Ramos (cell line): ENCODE results near the gene LAMTOR5.
"Not testable (repeated sequence)": the region's sequence is repeated elsewhere in the genome, so short reads cannot be mapped to it uniquely, and the experiment has no call there.

ENCODE experiments used
- in situ Hi-C: fragments of 300-500 bp; cut with MboI; formaldehyde crosslinking; loops from one replicate; pipeline ENCODE4 v1.14.3; 2022; ENCODE audit warnings: low sequenced_read_pairs; ENCODE audit not compliant: unreplicated experiment

LAMTOR5 gene

GRCh38 chr1:110430366-110430765 lies 22.9 kb upstream of the LAMTOR5 start:
- in situ Hi-C loops = no loop called here

GRCh38 chr1:110428946-110429345 lies 21.5 kb upstream of the LAMTOR5 start:
- in situ Hi-C loops = no loop called here

- in situ Hi-C loops = no loop called here
Observed at GRCh38 chr1:110426854-110427253, 19.4 kb upstream of the LAMTOR5 start.

GRCh38 chr1:110425612-110426152 lies 18.2 kb upstream of the LAMTOR5 start:
- in situ Hi-C loops = no loop called here

GRCh38 chr1:110424699-110425611 lies 17.5 kb upstream of the LAMTOR5 start:
- in situ Hi-C loops = no loop called here

GRCh38 chr1:110420874-110421793 lies 13.6 kb upstream of the LAMTOR5 start:
- in situ Hi-C loops = no loop called here

GRCh38 chr1:110420023-110420662 lies 12.6 kb upstream of the LAMTOR5 start:
- in situ Hi-C loops = no loop called here

GRCh38 chr1:110418729-110419128 lies 11.2 kb upstream of the LAMTOR5 start:
- in situ Hi-C loops = no loop called here

- in situ Hi-C loops = not testable (repeated sequence)
Observed at GRCh38 chr1:110413045-110413444, 5.6 kb upstream of the LAMTOR5 start.

- in situ Hi-C loops = no loop called here
Observed at GRCh38 chr1:110412576-110412975, 5.1 kb upstream of the LAMTOR5 start.

- in situ Hi-C loops = no loop called here
Observed at GRCh38 chr1:110411173-110411735, 3.8 kb upstream of the LAMTOR5 start.

- in situ Hi-C loops = no loop called here
Observed at GRCh38 chr1:110409316-110409715, 1.8 kb upstream of the LAMTOR5 start.

GRCh38 chr1:110408488-110408887 lies 994 bp upstream of the LAMTOR5 start:
- in situ Hi-C loops = no loop called here

- in situ Hi-C loops = not testable (repeated sequence)
Observed at GRCh38 chr1:110406407-110406806, 1.1 kb downstream of the LAMTOR5 start.

- in situ Hi-C loops = no loop called here
Observed at GRCh38 chr1:110404401-110404800, 3.1 kb downstream of the LAMTOR5 start.

GRCh38 chr1:110403805-110404204 lies 3.7 kb downstream of the LAMTOR5 start:
- in situ Hi-C loops = no loop called here

- in situ Hi-C loops = not testable (repeated sequence)
Observed at GRCh38 chr1:110396259-110396958, 11.1 kb downstream of the LAMTOR5 start.

GRCh38 chr1:110394493-110394820 lies 13.0 kb downstream of the LAMTOR5 start:
- in situ Hi-C loops = no loop called here

- in situ Hi-C loops = no loop called here
Observed at GRCh38 chr1:110393691-110394492, 13.6 kb downstream of the LAMTOR5 start.
